ENCODE data around the gene DUSP14.

DNA sequence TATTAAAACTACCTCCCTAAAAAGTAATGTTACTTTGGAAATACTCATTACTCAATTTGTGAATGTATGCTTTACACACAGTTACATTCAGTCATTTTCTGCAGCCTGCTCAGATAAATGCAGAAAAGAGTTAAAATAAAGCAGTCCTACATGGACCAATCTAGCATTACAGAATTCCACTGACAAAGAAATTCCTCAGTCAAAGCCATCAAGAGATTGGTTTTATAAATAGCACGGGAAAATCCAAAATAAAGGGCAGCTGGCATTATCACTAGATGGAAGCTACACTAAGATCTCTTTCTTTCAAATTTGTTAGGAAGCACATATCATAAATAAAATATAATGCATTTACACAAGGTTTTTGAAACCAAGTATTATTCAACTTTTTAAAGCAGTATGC is 58.3 kb downstream of the DUSP14 start:
- TF ChIP-seq TAF1 (IDR thresholded peaks at IDR 0.05; ENCODE audit: borderline replicate concordance, low read depth, low read length) (no peak), POLR2A (IDR thresholded peaks at IDR 0.05; ENCODE audit: low read depth, low read length) (no peak), POLR2AphosphoS5 (IDR thresholded peaks at IDR 0.05; ENCODE audit: low read depth, low read length) (no peak)
